Ishikawa (cell line): ENCODE results near the gene SNRNP200.
A peak's percentile ranks its signal among the peaks of the same experiment; 100 is the strongest.

Experiments
- CEBPB ChIP-seq: IDR thresholded peaks from 2 replicates; pipeline ENCODE4 v1.6.1; 2012
- CREB1 ChIP-seq: IDR thresholded peaks from 2 replicates; pipeline ENCODE4 v1.6.1; 2012; ENCODE audit warnings: low read depth
- EGR1 ChIP-seq: IDR thresholded peaks from 2 replicates; pipeline ENCODE4 v1.6.1; 2012
- EP300 ChIP-seq: IDR thresholded peaks from 2 replicates; pipeline ENCODE4 v1.6.1; 2012; ENCODE audit warnings: borderline replicate concordance
- FOXM1 ChIP-seq: IDR thresholded peaks from 2 replicates; pipeline ENCODE4 v1.6.1; 2012; ENCODE audit warnings: low read depth, borderline replicate concordance
- NFIC ChIP-seq: IDR thresholded peaks from 2 replicates; pipeline ENCODE4 v1.6.1; 2012
- RAD21 ChIP-seq: IDR thresholded peaks from 2 replicates; pipeline ENCODE4 v1.6.1; 2012; ENCODE audit warnings: low read depth
- TAF1 ChIP-seq: IDR thresholded peaks from 2 replicates; pipeline ENCODE4 v1.6.1; 2012; ENCODE audit warnings: low read depth, mild to moderate bottlenecking
- TCF12 ChIP-seq: IDR thresholded peaks from 2 replicates; pipeline ENCODE4 v1.6.1; 2012; ENCODE audit warnings: low read depth
- TEAD4 ChIP-seq: IDR thresholded peaks from 2 replicates; pipeline ENCODE4 v1.6.1; 2012
- YY1 ChIP-seq: IDR thresholded peaks from 2 replicates; pipeline ENCODE4 v1.6.1; 2012; ENCODE audit warnings: low read depth
- ZBTB7A ChIP-seq: IDR thresholded peaks from 2 replicates; pipeline ENCODE4 v1.6.1; 2012; ENCODE audit warnings: low read depth
- TF ChIP-seq, protein P1 (sequence below): IDR thresholded peaks from 2 replicates; pipeline ENCODE4 v1.6.1; 2012
- TF ChIP-seq, protein P2 (sequence below): IDR thresholded peaks from 2 replicates; pipeline ENCODE4 v1.6.1; 2012
- TF ChIP-seq, protein P3 (sequence below): IDR thresholded peaks from 2 replicates; pipeline ENCODE4 v1.6.1; 2012; ENCODE audit warnings: low read depth, mild to moderate bottlenecking

The SNRNP200 gene

DNA sequence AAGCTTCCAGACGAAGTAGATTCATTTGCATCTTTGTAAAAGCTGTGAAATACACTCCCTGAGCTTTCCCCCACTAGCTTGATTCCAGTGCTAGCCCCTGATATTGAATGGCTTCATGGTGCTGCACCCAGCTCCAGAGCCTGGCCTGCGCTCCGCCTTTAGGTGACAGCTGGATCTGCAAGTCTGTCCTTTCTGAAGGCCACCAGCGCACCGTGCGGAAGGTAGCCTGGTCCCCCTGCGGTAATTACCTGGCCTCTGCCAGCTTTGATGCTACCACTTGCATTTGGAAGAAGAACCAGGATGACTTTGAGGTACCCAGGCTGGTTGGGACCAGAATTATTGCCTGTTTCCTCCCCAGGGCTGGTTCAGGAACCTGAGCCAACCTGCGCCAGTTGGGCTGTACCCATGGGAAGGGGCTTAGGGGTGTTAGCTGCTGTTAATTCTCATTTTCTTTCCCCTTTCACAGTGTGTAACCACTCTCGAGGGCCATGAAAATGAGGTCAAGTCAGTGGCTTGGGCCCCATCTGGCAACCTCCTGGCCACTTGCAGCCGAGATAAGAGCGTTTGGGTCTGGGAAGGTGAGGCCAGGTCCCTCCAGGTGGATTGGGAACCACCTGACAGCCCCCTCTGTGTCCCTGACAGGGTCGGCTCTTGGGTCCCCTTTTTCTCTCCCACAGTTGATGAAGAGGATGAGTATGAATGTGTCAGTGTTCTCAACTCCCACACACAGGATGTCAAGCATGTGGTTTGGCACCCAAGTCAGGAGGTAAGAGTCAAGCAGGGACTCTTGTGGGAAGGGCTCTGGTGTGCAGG, 38.0 kb downstream of the SNRNP200 start:
- TF ChIP-seq TEAD4 (no peak), ZBTB7A (no peak), RAD21 (peak; percentile 52), FOXM1 (no peak), CEBPB (no peak)
- TF ChIP-seq, protein P1, sequence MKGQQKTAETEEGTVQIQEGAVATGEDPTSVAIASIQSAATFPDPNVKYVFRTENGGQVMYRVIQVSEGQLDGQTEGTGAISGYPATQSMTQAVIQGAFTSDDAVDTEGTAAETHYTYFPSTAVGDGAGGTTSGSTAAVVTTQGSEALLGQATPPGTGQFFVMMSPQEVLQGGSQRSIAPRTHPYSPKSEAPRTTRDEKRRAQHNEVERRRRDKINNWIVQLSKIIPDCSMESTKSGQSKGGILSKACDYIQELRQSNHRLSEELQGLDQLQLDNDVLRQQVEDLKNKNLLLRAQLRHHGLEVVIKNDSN, result no peak

DNA sequence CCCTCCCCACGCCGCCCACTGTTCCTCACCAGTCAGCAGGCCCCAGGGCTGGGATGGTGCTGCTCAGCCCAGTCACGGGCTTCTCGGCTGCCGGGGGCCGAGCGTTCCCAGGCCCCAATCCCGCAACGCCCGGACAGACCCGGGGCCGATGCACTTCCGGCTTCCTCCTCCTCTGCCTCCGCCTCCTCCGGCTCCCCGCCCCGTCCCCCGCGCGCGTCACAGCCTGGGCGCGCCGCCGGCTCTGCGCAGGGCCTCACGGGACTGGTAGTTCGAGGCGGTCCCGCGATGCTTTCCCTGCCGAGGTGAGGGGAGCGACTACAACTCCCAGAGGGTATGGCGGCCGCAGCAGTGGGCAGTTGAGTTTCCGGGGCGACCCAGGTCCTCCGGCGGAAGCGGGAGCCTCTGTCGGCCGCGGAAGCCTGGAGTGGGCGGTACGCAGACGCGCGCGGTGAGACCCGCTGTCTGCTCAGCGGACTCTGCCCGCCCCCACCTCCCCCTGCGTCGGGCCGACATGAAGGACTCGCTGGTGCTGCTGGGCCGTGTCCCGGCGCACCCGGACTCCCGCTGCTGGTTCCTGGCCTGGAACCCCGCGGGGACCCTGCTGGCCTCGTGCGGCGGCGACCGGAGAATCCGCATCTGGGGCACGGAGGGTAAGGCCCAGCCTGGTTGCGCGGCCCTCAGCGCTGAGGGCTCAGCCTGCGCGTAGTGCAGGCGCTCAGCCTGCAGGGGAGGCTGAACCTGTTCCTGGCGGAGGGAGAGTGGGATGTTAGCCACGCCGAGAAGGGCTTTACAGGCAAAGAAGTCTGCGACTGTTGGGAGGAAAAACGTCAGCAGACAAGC, 39.3 kb downstream of the SNRNP200 start, which contains the start of the genes CIAO1 and TMEM127:
Gene CIAO1 (plus strand): TSS at position 386 of the 840 bp plus-strand sequence. CDS start 126 bp downstream, at position 512.
Gene TMEM127 (minus strand): TSS at position 158 of the 840 bp plus-strand sequence. CDS start 616 bp downstream, outside the sequence.
- peak; percentile 51; the same call in 1 of the 2 replicates for TF ChIP-seq ZBTB7A
- peak; percentile 92 for TF ChIP-seq CREB1
- TF ChIP-seq, protein P2, sequence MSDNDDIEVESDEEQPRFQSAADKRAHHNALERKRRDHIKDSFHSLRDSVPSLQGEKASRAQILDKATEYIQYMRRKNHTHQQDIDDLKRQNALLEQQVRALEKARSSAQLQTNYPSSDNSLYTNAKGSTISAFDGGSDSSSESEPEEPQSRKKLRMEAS, result peak; percentile 76
- TF ChIP-seq, protein P3, sequence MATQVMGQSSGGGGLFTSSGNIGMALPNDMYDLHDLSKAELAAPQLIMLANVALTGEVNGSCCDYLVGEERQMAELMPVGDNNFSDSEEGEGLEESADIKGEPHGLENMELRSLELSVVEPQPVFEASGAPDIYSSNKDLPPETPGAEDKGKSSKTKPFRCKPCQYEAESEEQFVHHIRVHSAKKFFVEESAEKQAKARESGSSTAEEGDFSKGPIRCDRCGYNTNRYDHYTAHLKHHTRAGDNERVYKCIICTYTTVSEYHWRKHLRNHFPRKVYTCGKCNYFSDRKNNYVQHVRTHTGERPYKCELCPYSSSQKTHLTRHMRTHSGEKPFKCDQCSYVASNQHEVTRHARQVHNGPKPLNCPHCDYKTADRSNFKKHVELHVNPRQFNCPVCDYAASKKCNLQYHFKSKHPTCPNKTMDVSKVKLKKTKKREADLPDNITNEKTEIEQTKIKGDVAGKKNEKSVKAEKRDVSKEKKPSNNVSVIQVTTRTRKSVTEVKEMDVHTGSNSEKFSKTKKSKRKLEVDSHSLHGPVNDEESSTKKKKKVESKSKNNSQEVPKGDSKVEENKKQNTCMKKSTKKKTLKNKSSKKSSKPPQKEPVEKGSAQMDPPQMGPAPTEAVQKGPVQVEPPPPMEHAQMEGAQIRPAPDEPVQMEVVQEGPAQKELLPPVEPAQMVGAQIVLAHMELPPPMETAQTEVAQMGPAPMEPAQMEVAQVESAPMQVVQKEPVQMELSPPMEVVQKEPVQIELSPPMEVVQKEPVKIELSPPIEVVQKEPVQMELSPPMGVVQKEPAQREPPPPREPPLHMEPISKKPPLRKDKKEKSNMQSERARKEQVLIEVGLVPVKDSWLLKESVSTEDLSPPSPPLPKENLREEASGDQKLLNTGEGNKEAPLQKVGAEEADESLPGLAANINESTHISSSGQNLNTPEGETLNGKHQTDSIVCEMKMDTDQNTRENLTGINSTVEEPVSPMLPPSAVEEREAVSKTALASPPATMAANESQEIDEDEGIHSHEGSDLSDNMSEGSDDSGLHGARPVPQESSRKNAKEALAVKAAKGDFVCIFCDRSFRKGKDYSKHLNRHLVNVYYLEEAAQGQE, result no peak
- no peak for TF ChIP-seq NFIC
- peak; percentile 74; the same call in 1 of the 2 replicates for TF ChIP-seq TAF1
- TF ChIP-seq RAD21, result no peak
- peak; percentile 77 for TF ChIP-seq YY1
- peak; percentile 59; the same call in 1 of the 2 replicates for TF ChIP-seq TCF12
- TF ChIP-seq EGR1, result peak; percentile 69
- TF ChIP-seq FOXM1, result no peak

DNA sequence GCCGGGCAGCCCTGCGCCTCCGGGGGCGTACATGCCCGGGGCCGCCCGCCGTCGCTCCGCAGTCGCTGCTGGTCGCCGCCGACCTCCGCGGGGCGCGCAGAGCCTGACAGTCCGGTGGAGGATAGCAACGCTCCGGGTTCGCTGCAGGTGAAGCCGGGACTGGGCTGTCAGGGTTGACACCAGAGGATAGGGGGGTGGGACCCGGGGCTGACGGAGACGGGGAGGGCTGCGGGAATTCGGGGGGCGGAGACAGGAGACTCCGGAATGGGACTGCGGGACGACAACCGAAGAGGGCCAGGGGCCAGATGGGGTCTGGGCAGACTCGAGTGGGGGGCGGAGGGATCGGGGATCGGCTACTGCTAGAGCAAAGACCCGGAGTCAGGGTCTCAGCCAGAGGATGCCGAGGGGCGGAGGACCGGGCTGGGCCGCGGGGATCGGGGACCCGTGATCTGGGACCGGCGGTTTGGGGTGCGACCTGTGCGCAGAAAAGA, 40.0 kb downstream of the SNRNP200 start:
- TF ChIP-seq, protein P1, result no peak
- TF ChIP-seq FOXM1 (no peak), YY1 (no peak), ZBTB7A (no peak), TAF1 (no peak), EGR1 (no peak)
- TF ChIP-seq, protein P3, result no peak

DNA sequence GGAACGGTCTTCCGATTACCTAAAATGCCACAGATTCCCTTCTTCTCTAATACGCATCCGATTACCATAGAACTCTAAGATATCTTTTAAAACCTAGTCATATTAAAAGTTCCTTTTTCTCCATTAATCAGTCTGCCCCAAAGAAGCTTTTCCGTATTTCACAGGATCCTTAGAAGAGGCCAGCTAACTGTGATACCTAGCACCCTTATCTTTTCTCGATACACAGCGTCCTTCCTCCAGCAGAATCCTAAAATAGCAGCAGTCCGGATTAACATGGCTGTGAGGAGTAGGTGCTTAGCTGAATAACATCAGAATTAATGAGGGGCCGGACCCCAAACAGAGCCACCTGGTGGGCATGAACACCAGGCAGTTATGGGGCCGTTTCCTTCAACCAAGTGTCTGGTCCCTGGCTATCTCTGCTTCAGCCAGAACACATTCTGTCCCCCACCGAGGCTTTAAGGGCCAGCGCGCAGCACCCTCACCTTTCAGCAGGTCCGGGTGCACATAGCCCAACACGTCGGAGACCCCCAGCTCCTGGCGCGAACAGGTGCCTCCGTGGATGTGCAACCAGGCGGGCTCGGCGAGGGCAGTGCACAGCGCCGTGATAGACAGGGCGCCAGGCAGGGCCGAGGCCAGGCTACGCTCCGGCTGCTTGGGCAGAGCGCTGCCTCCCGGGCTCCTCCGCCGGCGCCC, 40.5 kb downstream of the SNRNP200 start:
- TF ChIP-seq, protein P1, result no peak
- TF ChIP-seq FOXM1 (no peak), ZBTB7A (no peak), YY1 (no peak), TCF12 (no peak), TEAD4 (no peak), NFIC (no peak), CREB1 (no peak), RAD21 (no peak), TAF1 (no peak), EP300 (no peak)
- TF ChIP-seq, protein P2, result no peak
- TF ChIP-seq, protein P3, result no peak
